Stimulated activated CD4-positive, alpha-beta T cell treated with anti-CD3 and anti-CD28 coated beads, Interleukin-12 subunit alpha, Interleukin-12 subunit beta, amount 100 ng/mL, for 24 hours (primary cell): ENCODE measurements around the gene NYAP1.
A peak's percentile ranks its signal among the peaks of the same experiment; 100 is the strongest.
"Not testable (repeated sequence)": the region's sequence is repeated elsewhere in the genome, so short reads cannot be mapped to it uniquely, and the experiment has no call there.

ENCODE experiments used
- DNase-seq, 2 experiments: peaks; one replicate each; pipeline ENCODE4 v3.0.0-alpha.2; 2020; ENCODE audit warnings: low read depth in 2 of 2

The NYAP1 gene

GRCh38 chr7:100513212-100513810, 29.6 kb downstream of the NYAP1 start:
- DNase-seq = no peak

GRCh38 chr7:100515072-100515532, 31.4 kb downstream of the NYAP1 start:
- no peak for DNase-seq

- no peak for DNase-seq
Observed at GRCh38 chr7:100516135-100516812, 32.5 kb downstream of the NYAP1 start.

- no peak for DNase-seq
Observed at GRCh38 chr7:100517305-100517704, 33.6 kb downstream of the NYAP1 start.

GRCh38 chr7:100519580-100519979, 35.9 kb downstream of the NYAP1 start:
- DNase-seq = no peak

GRCh38 chr7:100520138-100520537, 36.4 kb downstream of the NYAP1 start:
- no peak for DNase-seq

- DNase-seq = no peak
Observed at GRCh38 chr7:100521076-100521475, 37.3 kb downstream of the NYAP1 start.

GRCh38 chr7:100521909-100522593, 38.3 kb downstream of the NYAP1 start:
- not testable (repeated sequence) for DNase-seq

- DNase-seq = not testable (repeated sequence)
Observed at GRCh38 chr7:100523192-100523591, 39.5 kb downstream of the NYAP1 start.

GRCh38 chr7:100528108-100528866, 44.6 kb downstream of the NYAP1 start:
- DNase-seq = not testable (repeated sequence)

- DNase-seq = no peak
Observed at GRCh38 chr7:100532165-100533022, 48.7 kb downstream of the NYAP1 start.

- not testable (repeated sequence) for DNase-seq
Observed at GRCh38 chr7:100535982-100536381, 52.3 kb downstream of the NYAP1 start.

- DNase-seq = not testable (repeated sequence)
Observed at GRCh38 chr7:100536695-100537094, 53.0 kb downstream of the NYAP1 start.

GRCh38 chr7:100538348-100538653, 54.6 kb downstream of the NYAP1 start:
- no peak for DNase-seq

- DNase-seq = peak; percentile 100
Observed at GRCh38 chr7:100538654-100539435, 55.1 kb downstream of the NYAP1 start, which contains the start of gene AGFG2. Gene AGFG2, plus strand, starts transcription at chr7:100539203. Its CDS starts 144 bp downstream, at chr7:100539347.

- DNase-seq = no peak
Observed at GRCh38 chr7:100539436-100540006, 55.8 kb downstream of the NYAP1 start.

- no peak for DNase-seq
Observed at GRCh38 chr7:100540073-100540723, 56.5 kb downstream of the NYAP1 start.

- DNase-seq = not testable (repeated sequence)
Observed at GRCh38 chr7:100541309-100541708, 57.6 kb downstream of the NYAP1 start.

GRCh38 chr7:100543586-100543985, 59.9 kb downstream of the NYAP1 start:
- no peak for DNase-seq
